ENCODE results near the gene TEX12. TPM values are rescaled to one million over a fixed set of nuclear protein-coding genes. Genes with fewer than 3 reads are reported as not detected.

TEX12 gene
- total and polyA plus RNA-seq, 2 experiments from 2014 or later, result 1.1 TPM; not detected in 1

DNA sequence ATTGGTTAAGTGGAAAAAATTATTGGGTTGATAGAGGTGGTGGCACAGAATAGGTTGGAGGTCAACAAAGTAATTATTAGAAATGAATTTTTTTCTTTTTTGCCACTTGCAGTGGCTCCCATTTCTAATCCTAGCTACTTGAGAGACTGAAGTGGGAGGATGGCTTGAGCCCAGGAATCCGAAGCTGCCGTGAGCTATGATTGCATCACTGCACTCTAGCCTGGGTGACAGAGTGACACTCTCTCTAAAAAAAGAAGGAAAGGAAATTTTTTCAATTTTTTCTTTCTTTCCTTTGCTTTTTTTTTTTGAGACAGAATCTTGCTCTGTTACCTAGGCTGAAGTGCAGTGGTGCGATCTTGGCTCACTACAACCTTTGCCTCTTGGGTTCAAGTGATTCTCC is 6.0 kb downstream of the TEX12 start:
- Histone ChIP-seq H3K4me1 (ENCODE audit: insufficient read depth) (no peaks in the 10 kb centered on the region; the same call in 1 of the 2 replicates), H3K4me2 (no peak overlapping the region), H3K4me3 (no peak overlapping the region), H3K27me3 (ENCODE audit: insufficient read depth) (no peaks in the 10 kb centered on the region), H3K27ac (ENCODE audit: low read depth) (no peak overlapping the region), H4K20me1 (replicated peaks; ENCODE audit: insufficient read depth) (no peaks in the 10 kb centered on the region), H3K79me2 (replicated peaks; ENCODE audit: insufficient read depth) (no peaks in the 10 kb centered on the region), H3F3A (replicated peaks; ENCODE audit: low read depth) (no peaks in the 10 kb centered on the region), H2AFZ (no peak overlapping the region), H3K9me2 (ENCODE audit: insufficient read depth) (no peaks in the 10 kb centered on the region), H3K36me3 (ENCODE audit: insufficient read depth) (no peaks in the 10 kb centered on the region)
- peaks cover 2% of the 10 kb centered on the region for H3K27me3 Mint-ChIP-seq (ENCODE audit: insufficient read depth, low read depth, poor library complexity)
- H3K9me3 Mint-ChIP-seq, result no peaks in the 10 kb centered on the region
- no peak overlapping the region for H3K4me3 Mint-ChIP-seq
- no peaks in the 10 kb centered on the region for H3K36me3 Mint-ChIP-seq (ENCODE audit: low read depth)
- no peak for TF ChIP-seq NANOG (IDR thresholded peaks at IDR 0.05; ENCODE audit: borderline replicate concordance)
- no peak for TF ChIP-seq EZH2phosphoT487 (IDR thresholded peaks at IDR 0.05; ENCODE audit: unreplicated experiment)
- no peak for TF ChIP-seq ZNF331 (CRISPR knock-in tag; IDR thresholded peaks at IDR 0.05; ENCODE audit: low read depth)
- TF ChIP-seq, protein P1, sequence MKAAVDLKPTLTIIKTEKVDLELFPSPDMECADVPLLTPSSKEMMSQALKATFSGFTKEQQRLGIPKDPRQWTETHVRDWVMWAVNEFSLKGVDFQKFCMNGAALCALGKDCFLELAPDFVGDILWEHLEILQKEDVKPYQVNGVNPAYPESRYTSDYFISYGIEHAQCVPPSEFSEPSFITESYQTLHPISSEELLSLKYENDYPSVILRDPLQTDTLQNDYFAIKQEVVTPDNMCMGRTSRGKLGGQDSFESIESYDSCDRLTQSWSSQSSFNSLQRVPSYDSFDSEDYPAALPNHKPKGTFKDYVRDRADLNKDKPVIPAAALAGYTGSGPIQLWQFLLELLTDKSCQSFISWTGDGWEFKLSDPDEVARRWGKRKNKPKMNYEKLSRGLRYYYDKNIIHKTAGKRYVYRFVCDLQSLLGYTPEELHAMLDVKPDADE (IDR thresholded peaks at IDR 0.05), result no peak
- TF ChIP-seq STAT1 (IDR thresholded peaks at IDR 0.05; ENCODE audit: unreplicated experiment), result no peak
- TF ChIP-seq, protein P2, sequence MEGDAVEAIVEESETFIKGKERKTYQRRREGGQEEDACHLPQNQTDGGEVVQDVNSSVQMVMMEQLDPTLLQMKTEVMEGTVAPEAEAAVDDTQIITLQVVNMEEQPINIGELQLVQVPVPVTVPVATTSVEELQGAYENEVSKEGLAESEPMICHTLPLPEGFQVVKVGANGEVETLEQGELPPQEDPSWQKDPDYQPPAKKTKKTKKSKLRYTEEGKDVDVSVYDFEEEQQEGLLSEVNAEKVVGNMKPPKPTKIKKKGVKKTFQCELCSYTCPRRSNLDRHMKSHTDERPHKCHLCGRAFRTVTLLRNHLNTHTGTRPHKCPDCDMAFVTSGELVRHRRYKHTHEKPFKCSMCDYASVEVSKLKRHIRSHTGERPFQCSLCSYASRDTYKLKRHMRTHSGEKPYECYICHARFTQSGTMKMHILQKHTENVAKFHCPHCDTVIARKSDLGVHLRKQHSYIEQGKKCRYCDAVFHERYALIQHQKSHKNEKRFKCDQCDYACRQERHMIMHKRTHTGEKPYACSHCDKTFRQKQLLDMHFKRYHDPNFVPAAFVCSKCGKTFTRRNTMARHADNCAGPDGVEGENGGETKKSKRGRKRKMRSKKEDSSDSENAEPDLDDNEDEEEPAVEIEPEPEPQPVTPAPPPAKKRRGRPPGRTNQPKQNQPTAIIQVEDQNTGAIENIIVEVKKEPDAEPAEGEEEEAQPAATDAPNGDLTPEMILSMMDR (conservative IDR thresholded peaks at IDR 0.05; ENCODE audit: low read depth in 2 of 2), result no peak
- TF ChIP-seq, protein P3, sequence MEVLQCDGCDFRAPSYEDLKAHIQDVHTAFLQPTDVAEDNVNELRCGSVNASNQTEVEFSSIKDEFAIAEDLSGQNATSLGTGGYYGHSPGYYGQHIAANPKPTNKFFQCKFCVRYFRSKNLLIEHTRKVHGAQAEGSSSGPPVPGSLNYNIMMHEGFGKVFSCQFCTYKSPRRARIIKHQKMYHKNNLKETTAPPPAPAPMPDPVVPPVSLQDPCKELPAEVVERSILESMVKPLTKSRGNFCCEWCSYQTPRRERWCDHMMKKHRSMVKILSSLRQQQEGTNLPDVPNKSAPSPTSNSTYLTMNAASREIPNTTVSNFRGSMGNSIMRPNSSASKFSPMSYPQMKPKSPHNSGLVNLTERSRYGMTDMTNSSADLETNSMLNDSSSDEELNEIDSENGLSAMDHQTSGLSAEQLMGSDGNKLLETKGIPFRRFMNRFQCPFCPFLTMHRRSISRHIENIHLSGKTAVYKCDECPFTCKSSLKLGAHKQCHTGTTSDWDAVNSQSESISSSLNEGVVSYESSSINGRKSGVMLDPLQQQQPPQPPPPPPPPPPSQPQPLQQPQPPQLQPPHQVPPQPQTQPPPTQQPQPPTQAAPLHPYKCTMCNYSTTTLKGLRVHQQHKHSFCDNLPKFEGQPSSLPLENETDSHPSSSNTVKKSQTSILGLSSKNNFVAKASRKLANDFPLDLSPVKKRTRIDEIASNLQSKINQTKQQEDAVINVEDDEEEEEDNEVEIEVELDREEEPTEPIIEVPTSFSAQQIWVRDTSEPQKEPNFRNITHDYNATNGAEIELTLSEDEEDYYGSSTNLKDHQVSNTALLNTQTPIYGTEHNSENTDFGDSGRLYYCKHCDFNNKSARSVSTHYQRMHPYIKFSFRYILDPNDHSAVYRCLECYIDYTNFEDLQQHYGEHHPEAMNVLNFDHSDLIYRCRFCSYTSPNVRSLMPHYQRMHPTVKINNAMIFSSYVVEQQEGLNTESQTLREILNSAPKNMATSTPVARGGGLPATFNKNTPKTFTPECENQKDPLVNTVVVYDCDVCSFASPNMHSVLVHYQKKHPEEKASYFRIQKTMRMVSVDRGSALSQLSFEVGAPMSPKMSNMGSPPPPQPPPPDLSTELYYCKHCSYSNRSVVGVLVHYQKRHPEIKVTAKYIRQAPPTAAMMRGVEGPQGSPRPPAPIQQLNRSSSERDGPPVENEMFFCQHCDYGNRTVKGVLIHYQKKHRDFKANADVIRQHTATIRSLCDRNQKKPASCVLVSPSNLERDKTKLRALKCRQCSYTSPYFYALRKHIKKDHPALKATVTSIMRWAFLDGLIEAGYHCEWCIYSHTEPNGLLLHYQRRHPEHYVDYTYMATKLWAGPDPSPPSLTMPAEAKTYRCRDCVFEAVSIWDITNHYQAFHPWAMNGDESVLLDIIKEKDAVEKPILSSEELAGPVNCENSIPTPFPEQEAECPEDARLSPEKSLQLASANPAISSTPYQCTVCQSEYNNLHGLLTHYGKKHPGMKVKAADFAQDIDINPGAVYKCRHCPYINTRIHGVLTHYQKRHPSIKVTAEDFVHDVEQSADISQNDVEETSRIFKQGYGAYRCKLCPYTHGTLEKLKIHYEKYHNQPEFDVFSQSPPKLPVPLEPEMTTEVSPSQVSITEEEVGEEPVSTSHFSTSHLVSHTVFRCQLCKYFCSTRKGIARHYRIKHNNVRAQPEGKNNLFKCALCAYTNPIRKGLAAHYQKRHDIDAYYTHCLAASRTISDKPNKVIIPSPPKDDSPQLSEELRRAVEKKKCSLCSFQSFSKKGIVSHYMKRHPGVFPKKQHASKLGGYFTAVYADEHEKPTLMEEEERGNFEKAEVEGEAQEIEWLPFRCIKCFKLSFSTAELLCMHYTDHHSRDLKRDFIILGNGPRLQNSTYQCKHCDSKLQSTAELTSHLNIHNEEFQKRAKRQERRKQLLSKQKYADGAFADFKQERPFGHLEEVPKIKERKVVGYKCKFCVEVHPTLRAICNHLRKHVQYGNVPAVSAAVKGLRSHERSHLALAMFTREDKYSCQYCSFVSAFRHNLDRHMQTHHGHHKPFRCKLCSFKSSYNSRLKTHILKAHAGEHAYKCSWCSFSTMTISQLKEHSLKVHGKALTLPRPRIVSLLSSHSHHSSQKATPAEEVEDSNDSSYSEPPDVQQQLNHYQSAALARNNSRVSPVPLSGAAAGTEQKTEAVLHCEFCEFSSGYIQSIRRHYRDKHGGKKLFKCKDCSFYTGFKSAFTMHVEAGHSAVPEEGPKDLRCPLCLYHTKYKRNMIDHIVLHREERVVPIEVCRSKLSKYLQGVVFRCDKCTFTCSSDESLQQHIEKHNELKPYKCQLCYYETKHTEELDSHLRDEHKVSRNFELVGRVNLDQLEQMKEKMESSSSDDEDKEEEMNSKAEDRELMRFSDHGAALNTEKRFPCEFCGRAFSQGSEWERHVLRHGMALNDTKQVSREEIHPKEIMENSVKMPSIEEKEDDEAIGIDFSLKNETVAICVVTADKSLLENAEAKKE (CRISPR knock-in tag; IDR thresholded peaks at IDR 0.05), result no peak
- TF ChIP-seq EZH2 (IDR thresholded peaks at IDR 0.05; ENCODE audit: low read depth, unreplicated experiment), result no peak
- TF ChIP-seq JUNB (IDR thresholded peaks at IDR 0.05; ENCODE audit: unreplicated experiment), result no peak
- no peak for TF ChIP-seq ZNF114 (CRISPR knock-in tag; IDR thresholded peaks at IDR 0.05)
- TF ChIP-seq, protein P4, sequence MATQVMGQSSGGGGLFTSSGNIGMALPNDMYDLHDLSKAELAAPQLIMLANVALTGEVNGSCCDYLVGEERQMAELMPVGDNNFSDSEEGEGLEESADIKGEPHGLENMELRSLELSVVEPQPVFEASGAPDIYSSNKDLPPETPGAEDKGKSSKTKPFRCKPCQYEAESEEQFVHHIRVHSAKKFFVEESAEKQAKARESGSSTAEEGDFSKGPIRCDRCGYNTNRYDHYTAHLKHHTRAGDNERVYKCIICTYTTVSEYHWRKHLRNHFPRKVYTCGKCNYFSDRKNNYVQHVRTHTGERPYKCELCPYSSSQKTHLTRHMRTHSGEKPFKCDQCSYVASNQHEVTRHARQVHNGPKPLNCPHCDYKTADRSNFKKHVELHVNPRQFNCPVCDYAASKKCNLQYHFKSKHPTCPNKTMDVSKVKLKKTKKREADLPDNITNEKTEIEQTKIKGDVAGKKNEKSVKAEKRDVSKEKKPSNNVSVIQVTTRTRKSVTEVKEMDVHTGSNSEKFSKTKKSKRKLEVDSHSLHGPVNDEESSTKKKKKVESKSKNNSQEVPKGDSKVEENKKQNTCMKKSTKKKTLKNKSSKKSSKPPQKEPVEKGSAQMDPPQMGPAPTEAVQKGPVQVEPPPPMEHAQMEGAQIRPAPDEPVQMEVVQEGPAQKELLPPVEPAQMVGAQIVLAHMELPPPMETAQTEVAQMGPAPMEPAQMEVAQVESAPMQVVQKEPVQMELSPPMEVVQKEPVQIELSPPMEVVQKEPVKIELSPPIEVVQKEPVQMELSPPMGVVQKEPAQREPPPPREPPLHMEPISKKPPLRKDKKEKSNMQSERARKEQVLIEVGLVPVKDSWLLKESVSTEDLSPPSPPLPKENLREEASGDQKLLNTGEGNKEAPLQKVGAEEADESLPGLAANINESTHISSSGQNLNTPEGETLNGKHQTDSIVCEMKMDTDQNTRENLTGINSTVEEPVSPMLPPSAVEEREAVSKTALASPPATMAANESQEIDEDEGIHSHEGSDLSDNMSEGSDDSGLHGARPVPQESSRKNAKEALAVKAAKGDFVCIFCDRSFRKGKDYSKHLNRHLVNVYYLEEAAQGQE (IDR thresholded peaks at IDR 0.05; ENCODE audit: unreplicated experiment), result no peak
- TF ChIP-seq POLR2AphosphoS5 (IDR thresholded peaks at IDR 0.05; ENCODE audit: low read depth), result no peak
- TF ChIP-seq CREB1 (CRISPR knock-in tag; IDR thresholded peaks at IDR 0.05; ENCODE audit: low read depth), result no peak
- ATAC-seq (no peak), DNase-seq (ENCODE audit: low spot score) (no peak)
- no peaks in the 10 kb centered on the region; the same call in 2 of the 3 replicates for H3K4me1 Mint-ChIP-seq
- no peak overlapping the region for H3K27ac Mint-ChIP-seq
